Panc1 (cell line): ENCODE measurements around the gene MEIOB. TPM values are rescaled to one million over a fixed set of nuclear protein-coding genes. Genes with fewer than 3 reads are reported as not detected.
A peak's percentile ranks its signal among the peaks of the same experiment; 100 is the strongest.

ENCODE experiments used
- ATAC-seq: fragments of 200-7000 bp; cut with Tn5 transposase; 2 replicates; pipeline ENCODE4 v1.9.1; 2020; ENCODE audit warnings: mild to moderate bottlenecking, moderate library complexity
- BruUV-seq: library from RNA; stranded (reverse); fragments of 400-500 nt; replicated peaks from 2 replicates; lab custom pipeline; 2021; lab: Mats Ljungman, UMichigan
- CTCF ChIA-PET: fragments of 300-600 bp; sonication (Branson Sonifier 250); formaldehyde crosslinking; loops from one replicate; lab custom pipeline; 2022; ENCODE audit warnings: antibody characterized with exemption; lab: Charles Lee
- POLR2A ChIA-PET: fragments of 300-600 bp; sonication (Branson Sonifier 250); formaldehyde crosslinking; loops from one replicate; lab custom pipeline; 2022; ENCODE audit warnings: antibody characterized with exemption; lab: Charles Lee
- DNase-seq: peaks from one replicate; pipeline ENCODE4 v3.0.0-alpha.2; 2010; ENCODE audit warnings: low read depth, low spot score
- H3K27ac ChIP-seq: 2 replicates; pipeline ENCODE4 v1.5.1; 2011; ENCODE audit warnings: mild to moderate bottlenecking, low read length, inconsistent platforms
- H3K27me3 ChIP-seq: fragments of 200-500 bp; sonication (Bioruptor generic); 2 replicates; pipeline ENCODE4 v1.6.0; 2014; ENCODE audit warnings: low read length, inconsistent platforms; ENCODE audit not compliant: control insufficient read depth, insufficient read depth
- H3K36me3 ChIP-seq: fragments of 200-500 bp; sonication (Bioruptor generic); 2 replicates; pipeline ENCODE4 v1.5.1; 2014; ENCODE audit warnings: inconsistent platforms, mild to moderate bottlenecking, low read length, moderate library complexity; ENCODE audit not compliant: control insufficient read depth, insufficient read depth
- H3K4me1 ChIP-seq: 2 replicates; pipeline ENCODE4 v1.5.1; 2011; ENCODE audit warnings: inconsistent platforms, mild to moderate bottlenecking, low read length, moderate library complexity; ENCODE audit not compliant: control insufficient read depth, insufficient read depth
- H3K4me3 ChIP-seq, 2 experiments: 2 replicates each; pipeline ENCODE4 v1.5.1; 2011 to 2012; ENCODE audit warnings: low read depth in 2 of 2, low read length in 2 of 2, mild to moderate bottlenecking in 2 of 2, inconsistent platforms in 1 of 2, moderate library complexity in 1 of 2
- H3K9me3 ChIP-seq: fragments of 200-500 bp; sonication (Bioruptor generic); 2 replicates; pipeline ENCODE4 v1.5.1; 2014; ENCODE audit warnings: low read depth, mild to moderate bottlenecking, inconsistent platforms, low read length, moderate library complexity; ENCODE audit not compliant: control insufficient read depth, insufficient read depth
- POLR2AphosphoS5 ChIP-seq: IDR thresholded peaks from 2 replicates; pipeline ENCODE4 v1.6.1; 2012; ENCODE audit warnings: mild to moderate bottlenecking, low read depth, low read length, moderate library complexity
- REST ChIP-seq, 2 experiments: IDR thresholded peaks; 2 replicates each; pipeline ENCODE4 v1.6.1; 2011 to 2012; ENCODE audit warnings: low read depth in 2 of 2, control low read depth in 1 of 2, low read length in 1 of 2, mild to moderate bottlenecking in 1 of 2, moderate library complexity in 1 of 2; ENCODE audit not compliant: insufficient read depth in 1 of 2
- SIN3A ChIP-seq: IDR thresholded peaks from 2 replicates; pipeline ENCODE4 v1.6.1; 2012; ENCODE audit warnings: low read depth, mild to moderate bottlenecking, low read length, moderate library complexity, borderline replicate concordance; ENCODE audit not compliant: insufficient read depth
- TCF7L2 ChIP-seq: IDR thresholded peaks from 2 replicates; pipeline ENCODE4 v1.6.1; 2011; ENCODE audit warnings: mild to moderate bottlenecking, low read depth, low read length, inconsistent platforms
- in situ Hi-C: cut with HindIII; loops from 2 replicates; pipeline ENCODE4 v1.10.0; 2016; ENCODE audit warnings: low sequenced_read_pairs, low pct_unique_long_range_greater_than_20kb
- intact Hi-C: fragments of 100-400 bp; cut with micrococcal nuclease; formaldehyde crosslinking; loops from one replicate; pipeline ENCODE4 v1.10.0; 2022; ENCODE audit not compliant: unreplicated experiment
- total RNA-seq: library from RNA; stranded (reverse); gene quantifications from one replicate; pipeline ENCODE4 v1.2.1, GENCODE V29; 2021; ENCODE audit not compliant: unreplicated experiment
- TF ChIP-seq, protein P1 (sequence below): fragments of 450-650 bp; IDR thresholded peaks from 2 replicates; pipeline ENCODE4 v1.5.1; 2017; ENCODE audit warnings: mild to moderate bottlenecking

MEIOB gene
- total RNA-seq, 1 experiment from 2014 or later = not detected

DNA sequence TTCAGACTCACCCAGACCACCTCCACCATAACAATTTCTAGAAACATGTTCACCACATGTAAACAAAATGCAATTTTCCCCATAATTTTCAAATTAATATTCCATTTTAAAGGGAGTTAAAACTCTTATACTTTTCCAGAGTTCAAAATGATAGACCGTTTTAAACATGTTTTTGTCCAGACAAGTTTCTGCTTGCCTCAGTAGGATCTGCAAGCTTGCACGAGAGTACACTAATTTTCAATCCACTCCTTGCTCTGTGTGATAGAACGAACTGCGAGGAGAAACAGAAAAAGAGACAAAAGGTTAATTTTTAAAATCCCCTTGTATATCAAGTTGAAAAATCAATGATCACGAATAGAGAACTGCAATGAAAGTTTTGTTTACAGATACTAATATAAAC, 37.9 kb downstream of the MEIOB start:
- Histone ChIP-seq H3K36me3 (no peaks in the 10 kb centered on the region), H3K4me1 (peaks cover 4% of the 10 kb centered on the region), H3K9me3 (no peaks in the 10 kb centered on the region), H3K27ac (no peak overlapping the region), H3K4me3 (no peak overlapping the region), H3K27me3 (no peaks in the 10 kb centered on the region)
- no peak for DNase-seq
- ATAC-seq = no peak
- intact Hi-C loops = no loop called here
- BruUV-seq = no TSS peak
- POLR2A ChIA-PET = interaction anchor here (0.5 kb wide), 1 partner anchor 8 kb away, joined by 9 read pairs; no protein-coding TSS in a partner anchor
- CTCF ChIA-PET = no interaction called here
- in situ Hi-C loops = no loop called here
- TF ChIP-seq, protein P1, sequence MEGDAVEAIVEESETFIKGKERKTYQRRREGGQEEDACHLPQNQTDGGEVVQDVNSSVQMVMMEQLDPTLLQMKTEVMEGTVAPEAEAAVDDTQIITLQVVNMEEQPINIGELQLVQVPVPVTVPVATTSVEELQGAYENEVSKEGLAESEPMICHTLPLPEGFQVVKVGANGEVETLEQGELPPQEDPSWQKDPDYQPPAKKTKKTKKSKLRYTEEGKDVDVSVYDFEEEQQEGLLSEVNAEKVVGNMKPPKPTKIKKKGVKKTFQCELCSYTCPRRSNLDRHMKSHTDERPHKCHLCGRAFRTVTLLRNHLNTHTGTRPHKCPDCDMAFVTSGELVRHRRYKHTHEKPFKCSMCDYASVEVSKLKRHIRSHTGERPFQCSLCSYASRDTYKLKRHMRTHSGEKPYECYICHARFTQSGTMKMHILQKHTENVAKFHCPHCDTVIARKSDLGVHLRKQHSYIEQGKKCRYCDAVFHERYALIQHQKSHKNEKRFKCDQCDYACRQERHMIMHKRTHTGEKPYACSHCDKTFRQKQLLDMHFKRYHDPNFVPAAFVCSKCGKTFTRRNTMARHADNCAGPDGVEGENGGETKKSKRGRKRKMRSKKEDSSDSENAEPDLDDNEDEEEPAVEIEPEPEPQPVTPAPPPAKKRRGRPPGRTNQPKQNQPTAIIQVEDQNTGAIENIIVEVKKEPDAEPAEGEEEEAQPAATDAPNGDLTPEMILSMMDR = no peak
- TF ChIP-seq REST (IDR thresholded peaks at IDR 0.05; ENCODE audit: insufficient read depth in 1 of 2, low read depth in 2 of 2, low read length in 1 of 2) = no peak
- TF ChIP-seq TCF7L2 = no peak
- no peak for TF ChIP-seq SIN3A
- no peak for TF ChIP-seq POLR2AphosphoS5

- ATAC-seq (peak; percentile 73; the same call in 1 of the 2 replicates), DNase-seq (no peak)
- Histone ChIP-seq H3K4me3 (no peak overlapping the region), H3K4me1 (peaks cover 7% of the 10 kb centered on the region), H3K27me3 (no peaks in the 10 kb centered on the region), H3K9me3 (no peaks in the 10 kb centered on the region), H3K27ac (no peak overlapping the region), H3K36me3 (0 out of 2 replicates have a peak, but pooled peaks cover 2% of the 10 kb centered on the region)
- BruUV-seq = no TSS peak
- POLR2A ChIA-PET = no interaction called here
- intact Hi-C loops = no loop called here
- in situ Hi-C loops = no loop called here
- CTCF ChIA-PET = no interaction called here
- TF ChIP-seq, protein P1 = no peak
- no peak for TF ChIP-seq SIN3A
- no peak for TF ChIP-seq TCF7L2
- no peak for TF ChIP-seq REST (IDR thresholded peaks at IDR 0.05; ENCODE audit: insufficient read depth in 1 of 2, low read depth in 2 of 2, low read length in 1 of 2)
- no peak for TF ChIP-seq POLR2AphosphoS5
These were observed 39.0 kb downstream of the MEIOB start for GRCh38 chr16:1832838-1833454.
